Central memory CD8-positive, alpha-beta T cell (primary cell): ENCODE data around the gene GPR156.

ENCODE experiments used
- ATAC-seq: fragments of 150-1000 bp; cut with Tn5 transposase; replicated peaks from 2 replicates; pipeline ENCODE4 v1.10.0; 2022; ENCODE audit warnings: mild to moderate bottlenecking, moderate FRiP score, moderate number of reproducible peaks; ENCODE audit not compliant: poor library complexity, severe bottlenecking; ENCODE audit errors: extremely low read depth
- DNase-seq, 2 donors: peaks; one replicate each; pipeline ENCODE4 v3.0.0; 2021; ENCODE audit warnings: low spot score in 2 of 2
- H3K27ac Mint-ChIP-seq: one replicate; pipeline ENCODE4 v1.8.0; 2022; ENCODE audit warnings: low read depth, mild to moderate bottlenecking, moderate library complexity, mixed read lengths
- H3K27me3 Mint-ChIP-seq: one replicate; pipeline ENCODE4 v1.8.0; 2022; ENCODE audit warnings: mixed read lengths
- H3K36me3 Mint-ChIP-seq: one replicate; pipeline ENCODE4 v1.8.0; 2022; ENCODE audit warnings: mild to moderate bottlenecking, moderate library complexity, mixed read lengths; ENCODE audit not compliant: insufficient read depth
- H3K4me1 Mint-ChIP-seq: one replicate; pipeline ENCODE4 v1.8.0; 2022; ENCODE audit warnings: mixed read lengths
- H3K4me3 Mint-ChIP-seq: one replicate; pipeline ENCODE4 v1.8.0; 2022; ENCODE audit warnings: mild to moderate bottlenecking, moderate library complexity, mixed read lengths
- H3K9me3 Mint-ChIP-seq: one replicate; pipeline ENCODE4 v1.8.0; 2022; ENCODE audit warnings: mixed read lengths

The GPR156 gene

DNA sequence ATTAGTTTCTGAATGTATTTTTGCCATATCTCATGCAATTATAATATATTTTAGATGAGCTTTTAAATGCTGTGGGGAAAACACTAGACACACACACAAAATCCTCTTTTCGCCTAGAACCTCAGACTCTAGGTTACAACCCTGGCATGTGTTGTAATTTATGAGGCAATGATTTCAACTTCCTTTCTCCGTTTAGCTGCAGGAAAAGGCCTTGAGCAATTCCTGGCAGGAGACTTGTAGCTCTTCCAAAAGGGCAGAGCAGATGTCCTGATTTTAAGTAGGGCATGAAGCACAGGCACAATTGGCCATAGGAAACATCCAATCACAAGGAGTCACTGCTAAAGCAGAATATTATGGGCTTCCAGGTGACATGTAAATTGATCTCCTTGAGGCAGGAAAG lies 82.0 kb downstream of the GPR156 start:
- Mint-ChIP-seq H3K36me3 (no peaks in the 10 kb centered on the region), H3K27ac (no peak overlapping the region), H3K4me3 (no peak overlapping the region), H3K27me3 (no peaks in the 10 kb centered on the region), H3K9me3 (no peaks in the 10 kb centered on the region), H3K4me1 (no peaks in the 10 kb centered on the region)
- no peak for ATAC-seq
- DNase-seq: no peak

DNA sequence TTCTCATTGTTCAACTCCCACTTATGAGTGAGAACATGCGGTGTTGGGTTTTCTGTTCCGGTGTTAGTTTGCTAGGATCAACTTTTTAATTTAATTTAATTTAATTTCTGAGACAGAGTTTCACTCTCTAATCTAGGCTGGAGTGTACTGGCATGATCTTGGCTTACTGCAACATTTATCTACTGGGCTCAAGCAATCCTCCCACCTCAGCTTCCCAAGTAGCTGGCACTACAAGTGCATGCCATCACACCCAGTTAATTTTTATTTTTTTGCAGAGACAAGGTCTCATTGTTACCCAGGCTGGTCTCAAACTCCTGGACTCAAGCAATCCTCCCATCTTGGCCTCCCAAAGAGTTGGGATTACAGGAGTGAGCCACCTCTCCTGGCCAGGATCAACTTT lies 82.7 kb downstream of the GPR156 start:
- DNase-seq (no peak), ATAC-seq (no peak)
- no peaks in the 10 kb centered on the region for H3K4me1 Mint-ChIP-seq
- no peak overlapping the region for H3K4me3 Mint-ChIP-seq
- H3K9me3 Mint-ChIP-seq: no peaks in the 10 kb centered on the region
- no peaks in the 10 kb centered on the region for H3K36me3 Mint-ChIP-seq
- no peaks in the 10 kb centered on the region for H3K27me3 Mint-ChIP-seq
- H3K27ac Mint-ChIP-seq: no peak overlapping the region

DNA sequence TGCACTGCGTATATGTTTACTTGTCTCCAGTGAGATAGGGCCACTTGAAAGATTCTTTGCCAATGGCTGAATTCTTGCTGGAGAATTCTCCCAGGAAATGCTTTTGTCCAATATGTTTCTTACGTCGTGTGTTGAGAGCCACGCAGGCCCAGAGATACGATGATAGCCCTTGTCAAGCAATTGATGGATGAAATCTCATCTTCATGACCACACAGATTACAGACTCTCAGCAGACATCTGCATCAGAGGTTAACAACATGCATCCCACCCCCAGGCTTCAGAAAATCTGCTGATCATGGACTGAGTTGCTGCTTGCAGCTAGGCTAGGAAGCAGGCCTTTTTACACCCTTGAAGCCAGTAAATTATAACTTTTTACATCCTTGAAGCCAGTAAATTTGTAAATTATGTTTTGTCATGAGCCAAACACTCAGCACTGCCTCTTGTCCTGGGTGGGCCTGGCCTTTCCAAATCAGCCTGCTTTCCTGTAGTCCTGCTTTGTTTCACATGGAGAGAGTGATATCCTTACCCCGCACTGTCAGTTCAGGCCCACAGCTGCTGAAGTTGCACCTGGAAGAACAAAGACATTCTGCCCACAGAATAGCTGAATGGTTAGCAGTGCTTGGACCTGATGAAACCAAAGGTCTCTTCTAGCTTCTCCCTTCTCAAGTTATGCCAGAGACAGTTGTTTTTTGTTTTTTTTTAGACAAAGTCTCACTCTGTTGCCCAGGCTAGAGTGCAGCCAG lies 84.4 kb downstream of the GPR156 start:
- ATAC-seq (no peak), DNase-seq (no peak)
- Mint-ChIP-seq H3K36me3 (no peaks in the 10 kb centered on the region), H3K27ac (no peak overlapping the region), H3K4me1 (no peaks in the 10 kb centered on the region), H3K4me3 (no peak overlapping the region), H3K27me3 (no peaks in the 10 kb centered on the region), H3K9me3 (no peaks in the 10 kb centered on the region)

DNA sequence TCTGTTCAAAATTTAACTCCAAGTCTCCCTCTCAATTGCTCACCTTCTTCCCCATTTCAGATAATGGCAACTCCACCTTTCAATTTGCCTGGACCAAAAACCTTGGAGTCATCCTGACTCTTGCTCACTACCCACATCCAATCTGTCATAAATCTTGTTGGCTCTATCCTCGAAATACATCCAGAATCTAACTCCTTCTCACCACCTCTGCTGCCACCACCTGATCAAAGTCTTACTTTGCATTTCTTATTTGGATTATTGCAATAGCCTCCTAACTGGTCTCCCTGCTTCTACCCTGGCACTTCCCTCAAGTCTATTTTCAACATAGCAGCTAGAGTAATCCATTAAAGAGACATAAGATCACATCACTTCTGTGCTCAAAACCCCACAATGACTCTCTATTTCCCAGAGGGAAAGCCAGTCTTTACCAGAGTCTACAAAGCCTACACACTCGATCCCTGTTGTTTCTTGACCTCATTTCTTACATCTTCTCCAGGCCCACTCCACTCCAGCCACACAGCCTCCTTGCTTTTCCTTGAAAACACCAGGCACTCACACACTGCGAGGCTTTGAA lies 86.6 kb downstream of the GPR156 start:
- H3K27ac Mint-ChIP-seq: no peak overlapping the region
- no peak for ATAC-seq
- H3K4me3 Mint-ChIP-seq: no peak overlapping the region
- no peaks in the 10 kb centered on the region for H3K27me3 Mint-ChIP-seq
- no peaks in the 10 kb centered on the region for H3K4me1 Mint-ChIP-seq
- no peaks in the 10 kb centered on the region for H3K9me3 Mint-ChIP-seq
- no peak for DNase-seq
- H3K36me3 Mint-ChIP-seq: no peaks in the 10 kb centered on the region

DNA sequence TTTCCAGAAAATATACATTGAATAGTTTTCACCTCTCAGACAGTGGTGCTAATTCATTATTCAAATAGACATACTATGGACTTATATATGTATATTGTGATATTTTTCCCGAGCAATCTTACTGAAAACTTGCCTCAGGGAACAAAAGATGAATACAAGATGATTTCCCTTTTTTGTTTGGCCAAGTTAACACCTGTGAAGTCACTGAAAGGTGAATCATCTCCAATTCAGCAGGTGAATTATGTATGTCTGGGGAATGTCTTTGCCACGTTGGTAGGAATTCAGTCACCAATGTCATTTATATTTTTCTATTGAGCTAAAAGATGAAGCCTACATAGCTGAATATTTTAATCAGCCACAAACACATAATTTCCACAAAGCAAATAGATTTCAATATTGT lies 88.2 kb downstream of the GPR156 start:
- Mint-ChIP-seq H3K27ac (no peak overlapping the region), H3K4me1 (no peaks in the 10 kb centered on the region), H3K27me3 (no peaks in the 10 kb centered on the region), H3K9me3 (no peaks in the 10 kb centered on the region), H3K4me3 (no peak overlapping the region), H3K36me3 (no peaks in the 10 kb centered on the region)
- ATAC-seq (no peak), DNase-seq (no peak)

DNA sequence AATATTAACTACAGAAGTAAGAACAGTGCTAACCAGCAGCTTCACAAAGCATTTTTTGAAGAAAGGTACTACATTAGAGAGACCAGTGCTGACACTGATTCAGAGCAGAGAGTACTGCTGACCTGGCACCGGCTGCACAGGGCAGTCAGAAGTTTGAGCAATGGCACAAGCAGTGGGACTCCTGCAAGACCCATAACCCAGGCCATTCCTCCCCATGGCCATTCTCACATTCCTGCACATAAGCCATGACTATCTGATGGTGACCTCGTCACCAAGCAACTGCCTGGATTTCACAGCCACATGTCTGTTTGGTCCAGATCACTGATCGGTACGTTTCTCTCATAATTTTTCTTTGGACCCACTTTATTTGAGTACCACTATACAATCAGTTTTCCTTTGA lies 88.7 kb downstream of the GPR156 start:
- H3K9me3 Mint-ChIP-seq: no peaks in the 10 kb centered on the region
- H3K4me3 Mint-ChIP-seq: no peak overlapping the region
- no peaks in the 10 kb centered on the region for H3K27me3 Mint-ChIP-seq
- no peaks in the 10 kb centered on the region for H3K4me1 Mint-ChIP-seq
- ATAC-seq: no peak
- H3K36me3 Mint-ChIP-seq: no peaks in the 10 kb centered on the region
- no peak for DNase-seq
- H3K27ac Mint-ChIP-seq: no peak overlapping the region

DNA sequence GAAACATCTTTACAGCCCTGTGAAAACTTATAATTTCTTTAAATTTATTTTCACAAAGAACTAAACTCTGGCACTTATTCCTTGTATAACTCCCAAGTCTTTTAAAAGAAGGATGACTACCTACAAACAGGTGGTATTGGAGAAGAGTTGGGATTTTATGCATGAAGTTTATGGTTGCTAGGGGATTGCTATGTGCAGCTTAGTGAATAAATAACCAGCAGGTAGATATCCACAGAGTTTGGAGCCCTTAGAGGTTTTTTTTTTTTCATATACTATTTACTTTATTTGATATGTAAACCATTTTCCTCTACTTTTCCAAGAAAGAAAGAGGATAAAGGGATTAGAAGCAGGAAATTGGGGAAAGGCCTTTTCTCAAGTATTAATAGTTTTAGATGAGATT lies 91.5 kb downstream of the GPR156 start:
- DNase-seq (no peak), ATAC-seq (no peak)
- no peaks in the 10 kb centered on the region for H3K36me3 Mint-ChIP-seq
- no peaks in the 10 kb centered on the region for H3K9me3 Mint-ChIP-seq
- H3K27ac Mint-ChIP-seq: no peak overlapping the region
- no peak overlapping the region for H3K4me3 Mint-ChIP-seq
- no peaks in the 10 kb centered on the region for H3K27me3 Mint-ChIP-seq
- H3K4me1 Mint-ChIP-seq: no peaks in the 10 kb centered on the region

DNA sequence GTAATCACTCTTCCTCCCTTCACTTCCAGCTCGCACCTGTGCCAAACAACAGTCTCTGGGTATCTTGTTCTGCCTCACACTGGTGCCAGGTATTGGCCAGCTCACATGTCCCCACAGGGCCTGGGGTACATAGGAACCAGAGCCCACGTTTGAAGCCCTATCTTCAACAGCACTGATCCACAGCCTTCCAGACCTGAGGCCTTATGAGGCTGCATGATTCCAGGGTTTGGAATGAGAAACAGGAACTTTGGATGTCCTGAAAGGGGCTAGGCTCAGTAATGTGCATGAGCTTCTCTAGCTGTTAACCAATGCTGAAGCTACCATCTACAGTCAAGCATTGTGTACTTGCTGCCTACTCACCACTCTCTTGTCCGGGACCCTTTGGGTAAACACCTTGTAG lies 92.4 kb downstream of the GPR156 start:
- no peaks in the 10 kb centered on the region for H3K36me3 Mint-ChIP-seq
- no peaks in the 10 kb centered on the region for H3K27me3 Mint-ChIP-seq
- no peak for ATAC-seq
- no peak for DNase-seq
- no peaks in the 10 kb centered on the region for H3K4me1 Mint-ChIP-seq
- no peak overlapping the region for H3K4me3 Mint-ChIP-seq
- no peak overlapping the region for H3K27ac Mint-ChIP-seq
- no peaks in the 10 kb centered on the region for H3K9me3 Mint-ChIP-seq

DNA sequence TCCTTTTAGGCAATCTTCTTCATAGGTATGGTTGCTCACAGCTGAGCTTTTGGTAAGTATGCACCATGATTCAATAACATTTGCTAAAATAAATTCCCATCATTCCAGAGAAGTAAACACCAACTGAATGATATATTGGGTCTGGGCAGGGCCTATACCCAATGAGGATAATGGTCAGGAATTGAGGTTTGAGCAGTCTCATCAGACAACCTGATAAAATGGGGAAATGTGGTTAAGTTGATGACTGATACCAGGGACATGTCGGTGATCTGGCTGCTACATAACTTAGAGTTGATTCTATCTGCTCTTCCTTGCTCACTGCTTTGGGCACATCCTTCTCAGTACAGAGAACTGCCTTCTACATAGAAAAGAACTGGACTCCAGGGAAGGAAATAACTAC lies 92.9 kb downstream of the GPR156 start:
- ATAC-seq (no peak), DNase-seq (no peak)
- Mint-ChIP-seq H3K27me3 (no peaks in the 10 kb centered on the region), H3K4me1 (no peaks in the 10 kb centered on the region), H3K27ac (no peak overlapping the region), H3K36me3 (no peaks in the 10 kb centered on the region), H3K9me3 (no peaks in the 10 kb centered on the region), H3K4me3 (no peak overlapping the region)

DNA sequence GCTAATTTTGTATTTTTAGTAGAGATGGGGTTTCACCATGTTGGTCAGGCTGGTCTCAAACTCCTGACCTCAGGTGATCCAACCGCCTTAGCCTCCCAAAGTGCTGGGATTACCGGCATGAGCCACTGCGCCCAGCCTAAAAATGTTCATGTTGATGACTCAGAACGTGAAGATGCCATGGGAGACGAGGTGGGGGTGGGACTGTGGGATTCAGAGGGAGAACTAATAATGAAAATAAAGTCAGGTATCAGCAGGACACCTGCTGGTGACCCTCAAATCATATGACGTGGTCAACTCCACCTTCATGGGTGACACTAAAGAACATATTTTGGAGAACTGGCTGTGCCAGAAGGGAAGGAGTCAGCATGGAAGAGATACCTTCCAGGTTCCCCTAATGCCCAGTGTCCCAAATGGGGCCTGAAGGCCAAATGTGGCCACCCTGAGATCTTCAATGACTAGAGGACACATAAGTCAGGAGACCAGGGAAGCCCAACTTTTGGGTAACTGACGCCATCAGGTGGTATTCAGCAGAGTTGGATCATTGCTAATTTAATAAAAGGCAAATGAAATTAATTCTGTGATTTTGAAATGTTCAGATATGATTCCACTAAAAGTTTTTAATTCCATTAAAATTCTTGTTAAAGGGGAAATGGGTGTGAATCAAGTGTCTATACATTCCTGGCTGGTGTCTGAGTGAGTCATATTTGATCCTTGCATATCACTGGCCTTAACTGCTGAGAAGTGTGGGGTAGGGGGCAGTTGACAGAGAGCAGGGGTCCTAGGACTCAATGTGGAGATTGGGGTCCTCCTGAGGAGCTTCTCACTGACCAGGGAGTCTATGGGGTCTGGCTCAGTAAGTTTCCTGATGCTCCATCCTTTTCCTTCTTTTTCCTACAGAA lies 102.2 kb downstream of the GPR156 start:
- no peak overlapping the region for H3K27ac Mint-ChIP-seq

DNA sequence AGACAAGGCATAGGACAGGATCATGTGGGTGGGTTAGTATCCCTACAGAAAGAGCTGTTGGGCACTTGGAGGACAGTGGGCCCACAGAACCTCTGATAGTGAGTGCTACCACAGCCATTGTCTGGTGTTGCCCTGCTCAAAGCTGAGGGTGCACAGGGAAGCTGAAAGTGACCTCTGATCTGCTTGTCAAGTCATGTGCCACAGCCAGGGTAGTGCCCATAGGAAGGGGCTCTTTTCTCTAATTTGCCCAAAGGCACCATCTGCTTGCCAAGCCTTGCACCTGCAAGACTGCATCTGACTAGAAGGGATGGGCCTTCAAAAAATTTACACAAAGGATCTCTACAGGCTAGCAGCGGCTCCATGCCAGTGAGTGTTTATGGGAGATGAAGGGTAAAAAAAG lies 103.4 kb downstream of the GPR156 start:
- no peak overlapping the region for H3K4me3 Mint-ChIP-seq
- no peaks in the 10 kb centered on the region for H3K4me1 Mint-ChIP-seq
- DNase-seq (no peak), ATAC-seq (no peak)
- no peaks in the 10 kb centered on the region for H3K9me3 Mint-ChIP-seq
- no peaks in the 10 kb centered on the region for H3K36me3 Mint-ChIP-seq
- H3K27ac Mint-ChIP-seq: no peak overlapping the region
- H3K27me3 Mint-ChIP-seq: peaks cover 39% of the 10 kb centered on the region

More for the DNA sequence above, 102.2 kb downstream of the GPR156 start:
- Mint-ChIP-seq H3K27me3 (peaks cover 32% of the 10 kb centered on the region), H3K9me3 (no peaks in the 10 kb centered on the region), H3K36me3 (no peaks in the 10 kb centered on the region), H3K4me3 (no peak overlapping the region), H3K4me1 (no peaks in the 10 kb centered on the region)
- DNase-seq (no peak), ATAC-seq (no peak)

DNA sequence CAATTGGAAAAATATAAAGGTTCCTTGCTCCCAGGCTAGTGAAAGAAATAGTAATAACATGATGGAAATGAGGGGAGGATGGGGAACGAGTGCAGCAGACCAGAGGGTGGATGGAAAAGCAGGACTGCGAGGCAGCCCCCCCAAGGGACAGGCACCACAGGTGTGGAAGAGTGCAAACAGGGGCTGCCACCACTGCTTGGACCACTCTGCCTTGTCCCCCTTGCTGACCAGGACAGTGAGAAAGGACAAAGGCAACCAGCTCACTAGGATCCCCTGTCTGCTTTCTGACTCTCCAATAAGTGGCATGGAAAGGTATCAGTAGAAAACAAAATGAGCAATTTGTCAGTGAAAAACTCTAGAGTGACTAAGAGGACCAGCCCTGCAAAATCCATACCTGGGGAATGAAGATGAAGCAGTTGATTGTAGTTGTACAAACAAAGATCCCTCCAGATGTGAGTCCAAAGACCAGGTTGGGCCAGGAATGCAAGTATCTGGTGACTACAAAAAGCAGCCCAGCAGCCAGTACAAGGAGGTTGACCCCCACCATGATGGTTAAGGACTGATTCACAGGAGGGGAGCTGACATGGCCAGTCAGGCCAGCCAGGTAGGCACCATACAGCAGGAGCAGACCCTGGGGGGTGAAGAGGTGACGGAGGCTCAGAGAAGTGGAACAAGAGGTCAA lies 104.2 kb downstream of the GPR156 start:
- Mint-ChIP-seq H3K27ac (no peak overlapping the region), H3K4me1 (no peaks in the 10 kb centered on the region), H3K9me3 (no peaks in the 10 kb centered on the region), H3K4me3 (no peak overlapping the region), H3K27me3 (peaks cover 39% of the 10 kb centered on the region), H3K36me3 (no peaks in the 10 kb centered on the region)
- ATAC-seq (no peak), DNase-seq (no peak)
